Stimulated activated CD4-positive, alpha-beta T cell treated with anti-CD3 and anti-CD28 coated beads, Interleukin-15, amount 100 ng/mL, for 1 hour (primary cell): ENCODE results near the gene ERVMER34-1.
A peak's percentile ranks its signal among the peaks of the same experiment; 100 is the strongest.

Source experiments
- DNase-seq, 2 donors: peaks; one replicate each; pipeline ENCODE4 v3.0.0-alpha.2; 2020; ENCODE audit warnings: low read depth in 1 of 2, low spot score in 1 of 2

Gene ERVMER34-1

GRCh38 chr4:52721968-52722815 lies 29.0 kb downstream of the ERVMER34-1 start:
- peak; percentile 74 to 76 for DNase-seq

GRCh38 chr4:52718123-52718522 lies 33.1 kb downstream of the ERVMER34-1 start:
- no peak for DNase-seq

- DNase-seq = no peak
Measured at GRCh38 chr4:52716364-52717151, 34.7 kb downstream of the ERVMER34-1 start.

GRCh38 chr4:52715914-52716313 lies 35.3 kb downstream of the ERVMER34-1 start:
- DNase-seq = no peak

- no peak for DNase-seq
Measured at GRCh38 chr4:52715255-52715897, 35.8 kb downstream of the ERVMER34-1 start.

GRCh38 chr4:52714597-52715254 lies 36.5 kb downstream of the ERVMER34-1 start:
- DNase-seq = no peak

- no peak for DNase-seq
Measured at GRCh38 chr4:52713456-52713937, 37.7 kb downstream of the ERVMER34-1 start.

- DNase-seq = peak; percentile 91 to 95
Measured at GRCh38 chr4:52712251-52713130, 38.7 kb downstream of the ERVMER34-1 start.

GRCh38 chr4:52711834-52712250 lies 39.4 kb downstream of the ERVMER34-1 start:
- DNase-seq = no peak

- no peak for DNase-seq
Measured at GRCh38 chr4:52711272-52711671, 40.0 kb downstream of the ERVMER34-1 start.

GRCh38 chr4:52709155-52709554 lies 42.1 kb downstream of the ERVMER34-1 start:
- no peak for DNase-seq

GRCh38 chr4:52704661-52705060 lies 46.6 kb downstream of the ERVMER34-1 start:
- no peak for DNase-seq

- no peak for DNase-seq
Measured at GRCh38 chr4:52704133-52704532, 47.1 kb downstream of the ERVMER34-1 start.

GRCh38 chr4:52701207-52701606 lies 50.0 kb downstream of the ERVMER34-1 start:
- DNase-seq = no peak

GRCh38 chr4:52694936-52695335 lies 56.3 kb downstream of the ERVMER34-1 start:
- no peak for DNase-seq

- no peak for DNase-seq
Measured at GRCh38 chr4:52693492-52693891, 57.7 kb downstream of the ERVMER34-1 start.
